ENCODE measurements around the gene PCCA. TPM values are rescaled to one million over a fixed set of nuclear protein-coding genes. Genes with fewer than 3 reads are reported as not detected.

Gene PCCA
- total and polyA plus RNA-seq, 2 of the 13 experiments (the other 11 are each of a cell fraction or from before 2014, with no cell fraction given) = 15.0 to 32.2 TPM

DNA sequence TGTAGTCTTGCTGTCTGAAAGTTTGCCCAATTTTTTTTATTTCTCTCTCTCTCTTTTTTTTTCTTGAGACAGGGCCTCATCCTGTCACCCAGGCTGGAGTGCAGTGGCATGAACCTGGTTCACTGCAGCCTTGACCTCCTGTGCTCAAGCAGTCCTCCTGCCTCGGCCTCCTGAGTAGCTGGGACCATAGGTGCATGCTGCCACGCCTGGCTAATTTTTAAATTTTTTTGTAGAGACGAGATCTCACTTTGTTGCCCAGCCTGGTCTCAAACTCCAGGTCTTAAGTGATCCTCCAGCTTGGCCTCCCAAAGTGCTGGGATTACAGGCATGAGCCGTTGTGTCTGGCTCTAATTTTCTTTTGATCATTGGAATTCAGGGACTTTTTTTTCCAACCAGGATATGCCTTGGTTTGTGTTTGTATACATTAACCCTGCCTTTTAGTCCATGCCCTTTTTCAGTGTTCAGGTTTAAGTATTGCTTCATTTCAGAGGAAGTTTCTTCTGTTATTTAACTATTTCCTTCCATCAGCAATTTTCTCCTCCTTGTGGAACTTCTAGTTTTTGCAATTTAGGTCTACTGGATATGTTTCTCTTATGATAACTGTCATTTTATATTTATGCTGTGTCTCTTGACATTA, 201.4 kb downstream of the PCCA start (continued):
- TF ChIP-seq SMC3 (IDR thresholded peaks at IDR 0.05; ENCODE audit: low read length) (no peak), ZSCAN22 (CRISPR knock-in tag; IDR thresholded peaks at IDR 0.05) (no peak), CREB1 (IDR thresholded peaks at IDR 0.05) (no peak), CREB1 (CRISPR knock-in tag; IDR thresholded peaks at IDR 0.05) (no peak), ZMYM3 (CRISPR knock-in tag; IDR thresholded peaks at IDR 0.05) (peak; percentile 70), ZNF782 (CRISPR knock-in tag; IDR thresholded peaks at IDR 0.05; ENCODE audit: borderline replicate concordance) (no peak), ZNF776 (CRISPR knock-in tag; IDR thresholded peaks at IDR 0.05) (no peak), ZFP1 (CRISPR knock-in tag; IDR thresholded peaks at IDR 0.05) (no peak), ZBTB7A (CRISPR knock-in tag; IDR thresholded peaks at IDR 0.05) (no peak), RNF2 (conservative IDR thresholded peaks at IDR 0.05; ENCODE audit: low read depth) (no peak), CHCHD3 (CRISPR knock-in tag; IDR thresholded peaks at IDR 0.05) (no peak), ZNF841 (CRISPR knock-in tag; IDR thresholded peaks at IDR 0.05; ENCODE audit: borderline replicate concordance) (no peak)
- TF ChIP-seq, protein P1, sequence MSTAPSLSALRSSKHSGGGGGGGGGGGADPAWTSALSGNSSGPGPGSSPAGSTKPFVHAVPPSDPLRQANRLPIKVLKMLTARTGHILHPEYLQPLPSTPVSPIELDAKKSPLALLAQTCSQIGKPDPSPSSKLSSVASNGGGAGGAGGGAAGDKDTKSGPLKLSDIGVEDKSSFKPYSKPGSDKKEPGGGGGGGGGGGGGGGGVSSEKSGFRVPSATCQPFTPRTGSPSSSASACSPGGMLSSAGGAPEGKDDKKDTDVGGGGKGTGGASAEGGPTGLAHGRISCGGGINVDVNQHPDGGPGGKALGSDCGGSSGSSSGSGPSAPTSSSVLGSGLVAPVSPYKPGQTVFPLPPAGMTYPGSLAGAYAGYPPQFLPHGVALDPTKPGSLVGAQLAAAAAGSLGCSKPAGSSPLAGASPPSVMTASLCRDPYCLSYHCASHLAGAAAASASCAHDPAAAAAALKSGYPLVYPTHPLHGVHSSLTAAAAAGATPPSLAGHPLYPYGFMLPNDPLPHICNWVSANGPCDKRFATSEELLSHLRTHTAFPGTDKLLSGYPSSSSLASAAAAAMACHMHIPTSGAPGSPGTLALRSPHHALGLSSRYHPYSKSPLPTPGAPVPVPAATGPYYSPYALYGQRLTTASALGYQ (CRISPR knock-in tag; IDR thresholded peaks at IDR 0.05) = no peak
- TF ChIP-seq, protein P2, sequence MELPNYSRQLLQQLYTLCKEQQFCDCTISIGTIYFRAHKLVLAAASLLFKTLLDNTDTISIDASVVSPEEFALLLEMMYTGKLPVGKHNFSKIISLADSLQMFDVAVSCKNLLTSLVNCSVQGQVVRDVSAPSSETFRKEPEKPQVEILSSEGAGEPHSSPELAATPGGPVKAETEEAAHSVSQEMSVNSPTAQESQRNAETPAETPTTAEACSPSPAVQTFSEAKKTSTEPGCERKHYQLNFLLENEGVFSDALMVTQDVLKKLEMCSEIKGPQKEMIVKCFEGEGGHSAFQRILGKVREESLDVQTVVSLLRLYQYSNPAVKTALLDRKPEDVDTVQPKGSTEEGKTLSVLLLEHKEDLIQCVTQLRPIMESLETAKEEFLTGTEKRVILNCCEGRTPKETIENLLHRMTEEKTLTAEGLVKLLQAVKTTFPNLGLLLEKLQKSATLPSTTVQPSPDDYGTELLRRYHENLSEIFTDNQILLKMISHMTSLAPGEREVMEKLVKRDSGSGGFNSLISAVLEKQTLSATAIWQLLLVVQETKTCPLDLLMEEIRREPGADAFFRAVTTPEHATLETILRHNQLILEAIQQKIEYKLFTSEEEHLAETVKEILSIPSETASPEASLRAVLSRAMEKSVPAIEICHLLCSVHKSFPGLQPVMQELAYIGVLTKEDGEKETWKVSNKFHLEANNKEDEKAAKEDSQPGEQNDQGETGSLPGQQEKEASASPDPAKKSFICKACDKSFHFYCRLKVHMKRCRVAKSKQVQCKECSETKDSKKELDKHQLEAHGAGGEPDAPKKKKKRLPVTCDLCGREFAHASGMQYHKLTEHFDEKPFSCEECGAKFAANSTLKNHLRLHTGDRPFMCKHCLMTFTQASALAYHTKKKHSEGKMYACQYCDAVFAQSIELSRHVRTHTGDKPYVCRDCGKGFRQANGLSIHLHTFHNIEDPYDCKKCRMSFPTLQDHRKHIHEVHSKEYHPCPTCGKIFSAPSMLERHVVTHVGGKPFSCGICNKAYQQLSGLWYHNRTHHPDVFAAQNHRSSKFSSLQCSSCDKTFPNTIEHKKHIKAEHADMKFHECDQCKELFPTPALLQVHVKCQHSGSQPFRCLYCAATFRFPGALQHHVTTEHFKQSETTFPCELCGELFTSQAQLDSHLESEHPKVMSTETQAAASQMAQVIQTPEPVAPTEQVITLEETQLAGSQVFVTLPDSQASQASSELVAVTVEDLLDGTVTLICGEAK (IDR thresholded peaks at IDR 0.05) = no peak
- TF ChIP-seq, protein P2 (CRISPR knock-in tag; IDR thresholded peaks at IDR 0.05) = no peak
- TF ChIP-seq, protein P3, sequence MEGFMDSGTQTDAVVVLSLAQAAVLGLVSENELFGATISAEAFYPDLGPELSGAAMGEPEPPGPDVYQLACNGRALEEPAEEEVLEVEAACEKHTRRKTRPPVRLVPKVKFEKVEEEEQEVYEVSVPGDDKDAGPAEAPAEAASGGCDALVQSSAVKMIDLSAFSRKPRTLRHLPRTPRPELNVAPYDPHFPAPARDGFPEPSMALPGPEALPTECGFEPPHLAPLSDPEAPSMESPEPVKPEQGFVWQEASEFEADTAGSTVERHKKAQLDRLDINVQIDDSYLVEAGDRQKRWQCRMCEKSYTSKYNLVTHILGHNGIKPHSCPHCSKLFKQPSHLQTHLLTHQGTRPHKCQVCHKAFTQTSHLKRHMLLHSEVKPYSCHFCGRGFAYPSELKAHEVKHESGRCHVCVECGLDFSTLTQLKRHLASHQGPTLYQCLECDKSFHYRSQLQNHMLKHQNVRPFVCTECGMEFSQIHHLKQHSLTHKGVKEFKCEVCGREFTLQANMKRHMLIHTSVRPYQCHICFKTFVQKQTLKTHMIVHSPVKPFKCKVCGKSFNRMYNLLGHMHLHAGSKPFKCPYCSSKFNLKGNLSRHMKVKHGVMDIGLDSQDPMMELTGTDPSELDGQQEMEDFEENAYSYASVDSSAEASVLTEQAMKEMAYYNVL (CRISPR knock-in tag; IDR thresholded peaks at IDR 0.05; ENCODE audit: borderline replicate concordance) = no peak
- TF ChIP-seq, protein P4, sequence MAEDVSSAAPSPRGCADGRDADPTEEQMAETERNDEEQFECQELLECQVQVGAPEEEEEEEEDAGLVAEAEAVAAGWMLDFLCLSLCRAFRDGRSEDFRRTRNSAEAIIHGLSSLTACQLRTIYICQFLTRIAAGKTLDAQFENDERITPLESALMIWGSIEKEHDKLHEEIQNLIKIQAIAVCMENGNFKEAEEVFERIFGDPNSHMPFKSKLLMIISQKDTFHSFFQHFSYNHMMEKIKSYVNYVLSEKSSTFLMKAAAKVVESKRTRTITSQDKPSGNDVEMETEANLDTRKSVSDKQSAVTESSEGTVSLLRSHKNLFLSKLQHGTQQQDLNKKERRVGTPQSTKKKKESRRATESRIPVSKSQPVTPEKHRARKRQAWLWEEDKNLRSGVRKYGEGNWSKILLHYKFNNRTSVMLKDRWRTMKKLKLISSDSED (CRISPR knock-in tag; IDR thresholded peaks at IDR 0.05) = no peak
